Spinal cord (tissue), 10 donors: Measurements from ENCODE around the gene TMEM108. TPM values are rescaled to one million over a fixed set of nuclear protein-coding genes. Genes with fewer than 3 reads are reported as not detected.

Source experiments
- DNase-seq, 6 donors: peaks; one replicate each; pipeline versions ENCODE4 v3.0.0 to v3.0.0-alpha.2; 2013 to 2015; ENCODE audit warnings: low spot score in 6 of 6, low read depth in 4 of 6
- H3K27ac ChIP-seq: one replicate; pipeline ENCODE4 v1.5.1; 2013; ENCODE audit warnings: low read depth, low read length, control low read depth
- H3K27me3 ChIP-seq: one replicate; pipeline ENCODE4 v1.6.1; 2013; ENCODE audit warnings: low read length; ENCODE audit not compliant: control insufficient read depth, insufficient read depth
- H3K36me3 ChIP-seq: one replicate; pipeline ENCODE4 v1.6.1; 2013; ENCODE audit warnings: low read length; ENCODE audit not compliant: control insufficient read depth, insufficient read depth
- H3K4me1 ChIP-seq: one replicate; pipeline ENCODE4 v1.6.1; 2013; ENCODE audit warnings: low read length; ENCODE audit not compliant: control insufficient read depth, insufficient read depth
- H3K4me3 ChIP-seq: one replicate; pipeline ENCODE4 v1.5.1; 2013; ENCODE audit warnings: low read depth, low read length, control low read depth
- H3K9me3 ChIP-seq: one replicate; pipeline ENCODE4 v1.6.1; 2013; ENCODE audit warnings: low read length; ENCODE audit not compliant: control insufficient read depth, insufficient read depth
- WGBS: methylation state at CpG from one replicate; pipeline ENCODE4 v1.1.5; 2013; ENCODE audit warnings: missing lambda C conversion rate; ENCODE audit not compliant: insufficient coverage; 5-methylcytosine and 5-hydroxymethylcytosine counted together
- polyA plus RNA-seq, 2 donors: library from polyadenylated mRNA; unstranded; fragments of 120-200 nt; gene quantifications; one replicate each; pipeline ENCODE4 v1.2.1, GENCODE V29; 2013; ENCODE audit not compliant: insufficient read length in 2 of 2
- total RNA-seq, 2 donors: library from RNA; depleted of rRNA in 1 of 2; stranded (reverse); fragments of 120-200 nt in 1 of 2; fragments of >200 nt in 1 of 2; gene quantifications; one replicate each; pipeline versions ENCODE4 v1.2.3 to v1.2.4, GENCODE V29; 2013 to 2014
- donor health status: healthy.

Gene TMEM108
- total and polyA plus RNA-seq, 4 donors, result 6.6 to 75.5 (median 30.5) TPM

- Histone ChIP-seq H3K27me3 (no peaks in the 10 kb centered on the region), H3K36me3 (peaks cover 6% of the 10 kb centered on the region), H3K4me3 (no peak overlapping the region), H3K4me1 (peaks cover 14% of the 10 kb centered on the region), H3K27ac (no peak overlapping the region), H3K9me3 (no peaks in the 10 kb centered on the region)
- 100% methylated on average over 1 of the region's 1 CpG for WGBS
- no peak for DNase-seq
Measured at GRCh38 chr3:133168025-133168401, 129.8 kb downstream of the TMEM108 start.

- no peak overlapping the region for H3K4me3 ChIP-seq
- H3K4me1 ChIP-seq, result peaks cover 9% of the 10 kb centered on the region
- H3K27ac ChIP-seq, result no peak overlapping the region
- DNase-seq, result peak in 2 of 6 donors; percentile 70 to 92
- no CpG with 5 or more reads among the region's 6 CpGs for WGBS
- H3K27me3 ChIP-seq, result no peaks in the 10 kb centered on the region
- H3K9me3 ChIP-seq, result no peaks in the 10 kb centered on the region
- peaks cover 6% of the 10 kb centered on the region for H3K36me3 ChIP-seq
Measured at GRCh38 chr3:133169331-133170068, 131.3 kb downstream of the TMEM108 start.

GRCh38 chr3:133171831-133172230 is 133.6 kb downstream of the TMEM108 start:
- H3K4me3 ChIP-seq, result no peak overlapping the region
- WGBS, result 86% methylated on average over 1 of the region's 2 CpGs
- no peak overlapping the region for H3K27ac ChIP-seq
- H3K4me1 ChIP-seq, result peaks cover 9% of the 10 kb centered on the region
- H3K9me3 ChIP-seq, result no peaks in the 10 kb centered on the region
- DNase-seq, result no peak
- peaks cover 6% of the 10 kb centered on the region for H3K36me3 ChIP-seq
- H3K27me3 ChIP-seq, result no peaks in the 10 kb centered on the region

GRCh38 chr3:133181392-133182150 is 143.4 kb downstream of the TMEM108 start:
- Histone ChIP-seq H3K9me3 (no peaks in the 10 kb centered on the region), H3K4me1 (peaks cover 3% of the 10 kb centered on the region), H3K27ac (no peak overlapping the region), H3K27me3 (no peaks in the 10 kb centered on the region), H3K36me3 (no peaks in the 10 kb centered on the region), H3K4me3 (no peak overlapping the region)
- peak in 1 of 6 donors; percentile 69 for DNase-seq
- WGBS, result no CpG with 5 or more reads among the region's 2 CpGs

GRCh38 chr3:133187870-133188379 is 149.7 kb downstream of the TMEM108 start:
- Histone ChIP-seq H3K27ac (no peak overlapping the region), H3K27me3 (no peaks in the 10 kb centered on the region), H3K4me3 (no peak overlapping the region), H3K9me3 (no peaks in the 10 kb centered on the region), H3K4me1 (peaks cover 3% of the 10 kb centered on the region), H3K36me3 (no peaks in the 10 kb centered on the region)
- whole genome bisulfite sequencing, result no CpG with 5 or more reads among the region's 4 CpGs
- peak in 2 of 6 donors; percentile 59 to 76 for DNase-seq

- no peaks in the 10 kb centered on the region for H3K9me3 ChIP-seq
- no peaks in the 10 kb centered on the region for H3K4me1 ChIP-seq
- H3K4me3 ChIP-seq, result no peak overlapping the region
- no peaks in the 10 kb centered on the region for H3K27me3 ChIP-seq
- H3K36me3 ChIP-seq, result no peaks in the 10 kb centered on the region
- no peak overlapping the region for H3K27ac ChIP-seq
- no peak for DNase-seq
- WGBS, result no CpG with 5 or more reads among the region's 1 CpG
Measured at GRCh38 chr3:133188996-133189395, 150.8 kb downstream of the TMEM108 start.

GRCh38 chr3:133189893-133190292 is 151.7 kb downstream of the TMEM108 start:
- H3K4me1 ChIP-seq, result no peaks in the 10 kb centered on the region
- no peaks in the 10 kb centered on the region for H3K9me3 ChIP-seq
- no peak overlapping the region for H3K4me3 ChIP-seq
- DNase-seq, result peak in 2 of 6 donors; percentile 69 to 71
- no peaks in the 10 kb centered on the region for H3K36me3 ChIP-seq
- no peak overlapping the region for H3K27ac ChIP-seq
- no peaks in the 10 kb centered on the region for H3K27me3 ChIP-seq
- no CpG with 5 or more reads among the region's 1 CpG for WGBS

GRCh38 chr3:133191818-133192217 is 153.6 kb downstream of the TMEM108 start:
- no peaks in the 10 kb centered on the region for H3K4me1 ChIP-seq
- DNase-seq, result no peak
- H3K27me3 ChIP-seq, result no peaks in the 10 kb centered on the region
- 65% methylated on average over 2 of the region's 2 CpGs for WGBS
- no peak overlapping the region for H3K27ac ChIP-seq
- no peaks in the 10 kb centered on the region for H3K9me3 ChIP-seq
- H3K36me3 ChIP-seq, result no peaks in the 10 kb centered on the region
- H3K4me3 ChIP-seq, result no peak overlapping the region

GRCh38 chr3:133192363-133192945 is 154.3 kb downstream of the TMEM108 start:
- no peaks in the 10 kb centered on the region for H3K9me3 ChIP-seq
- H3K4me1 ChIP-seq, result no peaks in the 10 kb centered on the region
- no peaks in the 10 kb centered on the region for H3K36me3 ChIP-seq
- no peak for DNase-seq
- no peaks in the 10 kb centered on the region for H3K27me3 ChIP-seq
- no peak overlapping the region for H3K27ac ChIP-seq
- H3K4me3 ChIP-seq, result no peak overlapping the region
- WGBS, result 79% methylated on average over 9 of the region's 9 CpGs
